Measurements from ENCODE around the gene FRMD4B. TPM values are rescaled to one million over a fixed set of nuclear protein-coding genes. Genes with fewer than 3 reads are reported as not detected.

The FRMD4B gene
- total and polyA plus RNA-seq, 7 donors: 8.2 to 21.5 (median 13.2) TPM

GRCh38 chr3:69189487-69189886 lies 196.4 kb downstream of the FRMD4B start:
- H3K36me3 ChIP-seq: peaks cover 0 to 7% (median 0%) of the 10 kb centered on the region in 4 donors
- no peak for TF ChIP-seq POLR2A (IDR thresholded peaks at IDR 0.05)
- TF ChIP-seq CTCF (IDR thresholded peaks at IDR 0.05): no peak
- TF ChIP-seq EP300 (IDR thresholded peaks at IDR 0.05): no peak
- no peak for TF ChIP-seq POLR2AphosphoS5 (IDR thresholded peaks at IDR 0.05)
- H3K9me3 ChIP-seq: no peaks in the 10 kb centered on the region
- H3K4me3 ChIP-seq: no peak overlapping the region
- 83 to 88% methylated on average over 4 of the region's 4 CpGs for WGBS, 2 donors
- H3K27me3 ChIP-seq: no peaks in the 10 kb centered on the region
- DNase-seq: no peak
- H3K4me1 ChIP-seq: no peaks in the 10 kb centered on the region
- intact Hi-C loops (cut with DNase I): no loop called here
- no peak overlapping the region for H3K27ac ChIP-seq

- peaks cover 0 to 7% (median 0%) of the 10 kb centered on the region in 4 donors for H3K36me3 ChIP-seq
- no peak overlapping the region for H3K4me3 ChIP-seq
- DNase-seq: no peak
- H3K27me3 ChIP-seq: no peaks in the 10 kb centered on the region
- 93 to 96% methylated on average over 4 of the region's 4 CpGs for WGBS, 2 donors
- TF ChIP-seq POLR2A (IDR thresholded peaks at IDR 0.05): no peak
- TF ChIP-seq POLR2AphosphoS5 (IDR thresholded peaks at IDR 0.05): no peak
- no peak for TF ChIP-seq CTCF (IDR thresholded peaks at IDR 0.05)
- no peak for TF ChIP-seq EP300 (IDR thresholded peaks at IDR 0.05)
- no peaks in the 10 kb centered on the region for H3K9me3 ChIP-seq
- H3K4me1 ChIP-seq: no peaks in the 10 kb centered on the region
- intact Hi-C loops (cut with DNase I): no loop called here
- H3K27ac ChIP-seq: no peak overlapping the region
Observed at GRCh38 chr3:69186575-69187093, 199.3 kb downstream of the FRMD4B start.

GRCh38 chr3:69182588-69183316 lies 203.1 kb downstream of the FRMD4B start:
- no peaks in the 10 kb centered on the region for H3K27me3 ChIP-seq
- no peak overlapping the region for H3K27ac ChIP-seq
- H3K4me1 ChIP-seq: no peaks in the 10 kb centered on the region
- no peak overlapping the region for H3K4me3 ChIP-seq
- WGBS, 2 donors: 80 to 85% methylated on average over 8 of the region's 8 CpGs
- peaks cover 0 to 12% (median 0%) of the 10 kb centered on the region in 4 donors for H3K36me3 ChIP-seq
- no peaks in the 10 kb centered on the region for H3K9me3 ChIP-seq
- TF ChIP-seq POLR2AphosphoS5 (IDR thresholded peaks at IDR 0.05) (no peak), POLR2A (IDR thresholded peaks at IDR 0.05) (no peak), EP300 (IDR thresholded peaks at IDR 0.05) (no peak)
- no peak for DNase-seq
- intact Hi-C loops (cut with DNase I): no loop called here

- 36 to 71% methylated on average over 9 of the region's 9 CpGs for WGBS, 2 donors
Observed at GRCh38 chr3:69181592-69182211, 204.2 kb downstream of the FRMD4B start.

More at GRCh38 chr3:69181592-69182211, 204.2 kb downstream of the FRMD4B start:
- H3K27ac ChIP-seq: no peak overlapping the region
- TF ChIP-seq EP300 (IDR thresholded peaks at IDR 0.05): no peak
- no peak for TF ChIP-seq POLR2AphosphoS5 (IDR thresholded peaks at IDR 0.05)
- no peak for TF ChIP-seq POLR2A (IDR thresholded peaks at IDR 0.05)
- no peak for TF ChIP-seq CTCF (IDR thresholded peaks at IDR 0.05)
- no peaks in the 10 kb centered on the region for H3K27me3 ChIP-seq
- H3K4me1 ChIP-seq: no peaks in the 10 kb centered on the region
- intact Hi-C loops (cut with DNase I): no loop called here
- no peak overlapping the region for H3K4me3 ChIP-seq
- no peak for DNase-seq
- peaks cover 0 to 6% (median 0%) of the 10 kb centered on the region in 4 donors for H3K36me3 ChIP-seq
- H3K9me3 ChIP-seq: no peaks in the 10 kb centered on the region
